K562 (cell line): Measurements from ENCODE around the gene MRPL2. TPM values are rescaled to one million over a fixed set of nuclear protein-coding genes. Genes with fewer than 3 reads are reported as not detected.

Experiments used
- BRF2 ChIP-seq: IDR thresholded peaks from 3 replicates; pipeline ENCODE4 v1.6.1; 2011; ENCODE audit warnings: borderline replicate concordance, mild to moderate bottlenecking; ENCODE audit not compliant: insufficient read length, insufficient read depth
- C11orf30 ChIP-seq: fragments of 450-650 bp; IDR thresholded peaks from 2 replicates; pipeline ENCODE4 v1.6.1; 2016; ENCODE audit warnings: low read depth, mild to moderate bottlenecking
- CC2D1A ChIP-seq: fragments of 450-650 bp; IDR thresholded peaks from 2 replicates; pipeline ENCODE4 v1.6.1; 2017; ENCODE audit warnings: mild to moderate bottlenecking
- DDX20 ChIP-seq: fragments of 450-650 bp; IDR thresholded peaks from 2 replicates; pipeline ENCODE4 v1.6.1; 2016; ENCODE audit warnings: missing genetic modification characterization, low read depth, mild to moderate bottlenecking, missing compliant biosample characterization, moderate library complexity
- FOXK2 ChIP-seq, 2 experiments: fragments of 450-650 bp; IDR thresholded peaks in 1 of 2; conservative IDR thresholded peaks in 1 of 2; 2 replicates each; pipeline ENCODE4 v1.6.1; 2016; ENCODE audit warnings: low read depth in 2 of 2, mild to moderate bottlenecking in 1 of 2
- GTF2B ChIP-seq: IDR thresholded peaks from 2 replicates; pipeline ENCODE4 v1.6.1; 2011; ENCODE audit not compliant: insufficient read length; ENCODE audit errors: extremely low read depth
- HMG20A ChIP-seq: fragments of 450-650 bp; formaldehyde crosslinking; conservative IDR thresholded peaks from 2 replicates; pipeline ENCODE4 v1.4.0; 2020; ENCODE audit warnings: mild to moderate bottlenecking, mixed read lengths
- HNRNPUL1 ChIP-seq: fragments of 200-400 bp; formaldehyde crosslinking; IDR thresholded peaks from 2 replicates; pipeline ENCODE4 v1.6.1; 2017; ENCODE audit warnings: low read length
- MCM3 ChIP-seq: fragments of 450-650 bp; IDR thresholded peaks from 2 replicates; pipeline ENCODE4 v1.6.1; 2016
- PHF8 ChIP-seq: fragments of 200-600 bp; sonication (generic); IDR thresholded peaks from 2 replicates; pipeline ENCODE4 v1.6.1; 2012; ENCODE audit warnings: mixed run types, mild to moderate bottlenecking, inconsistent platforms, low read length, moderate library complexity, borderline replicate concordance
- PPARD ChIP-seq: fragments of 250-450 bp; sonication (Bioruptor Pico); IDR thresholded peaks from 2 replicates; pipeline ENCODE4 v1.8.0; 2022; ENCODE audit warnings: inconsistent platforms, mild to moderate bottlenecking, moderate library complexity
- RREB1 ChIP-seq: fragments of 250-450 bp; sonication (Bioruptor Pico); IDR thresholded peaks from 2 replicates; pipeline ENCODE4 v1.4.0; 2020
- SIRT6 ChIP-seq: IDR thresholded peaks from one replicate; pipeline ENCODE4 v1.6.1; 2012; ENCODE audit warnings: low read depth, mild to moderate bottlenecking, control low read depth, inconsistent platforms, low read length, moderate library complexity
- USF1 ChIP-seq: sonication (generic); formaldehyde crosslinking; IDR thresholded peaks from 2 replicates; pipeline ENCODE4 v1.9.0; 2022; ENCODE audit warnings: mild to moderate bottlenecking, missing genetic modification reagents
- ZNF224 ChIP-seq: sonication (generic); formaldehyde crosslinking; IDR thresholded peaks from 2 replicates; pipeline ENCODE4 v1.8.0; 2022; ENCODE audit warnings: mild to moderate bottlenecking, missing genetic modification reagents
- ZNF282 ChIP-seq: sonication (generic); formaldehyde crosslinking; IDR thresholded peaks from 2 replicates; pipeline ENCODE4 v1.8.1; 2023; ENCODE audit warnings: missing genetic modification reagents
- ZNF395 ChIP-seq: fragments of 200-800 bp; sonication (Bioruptor generic); IDR thresholded peaks from 2 replicates; pipeline ENCODE4 v1.6.1; 2017; ENCODE audit warnings: missing genetic modification characterization, missing compliant biosample characterization
- ZNF444 ChIP-seq: fragments of 250-450 bp; sonication (Bioruptor Pico); IDR thresholded peaks from 2 replicates; pipeline ENCODE4 v1.4.0; 2020; ENCODE audit warnings: mild to moderate bottlenecking, moderate library complexity
- ZSCAN32 ChIP-seq: fragments of 450-650 bp; formaldehyde crosslinking; IDR thresholded peaks from 2 replicates; pipeline ENCODE4 v1.4.0; 2020; ENCODE audit warnings: mild to moderate bottlenecking, moderate library complexity
- polyA plus RNA-seq, 8 experiments: library from polyadenylated mRNA; depleted of rRNA in 4 of 8; stranded (reverse) in 5 of 8; unstranded in 3 of 8; fragments of >200 nt; fragmentation: Nextera tagmentation in 2 of 8; fragmentation: Illumina TruSeq in 1 of 8; extraction: Ambion mirVana in 2 of 8; extraction: Trizol in 1 of 8; gene quantifications; 2 replicates each; pipeline versions ENCODE4 v1.2.1 to v1.2.3, GENCODE V29; 2011 to 2014; ENCODE audit warnings: inconsistent platforms in 1 of 8, missing spikeins in 1 of 8
- total RNA-seq, 7 experiments: library from RNA; depleted of rRNA in 6 of 7; stranded (reverse); fragments of >200 nt in 6 of 7; fragmentation: Illumina TruSeq in 2 of 7; extraction: Trizol in 2 of 7; gene quantifications; 2 replicates each; pipeline versions ENCODE4 v1.2.1 to v1.2.3, GENCODE V29; 2011 to 2021; ENCODE audit warnings: low replicate concordance in 1 of 7

MRPL2 gene
- total and polyA plus RNA-seq, 9 of the 15 experiments (the other 6 are each of a cell fraction or from before 2014, with no cell fraction given), result 63.1 to 262 (median 121) TPM

GRCh38 chr6:43013843-43014433 is 45.3 kb downstream of the MRPL2 start, which contains the start of the genes KLHDC3 and MEA1 (continued):
- TF ChIP-seq RREB1 (CRISPR knock-in tag) (0 out of 2 replicates have a peak, but pooled peaks have one; percentile 54), MCM3 (no peak), CC2D1A (no peak), ZNF224 (CRISPR knock-in tag) (no peak), ZNF395 (no peak), PHF8 (peak; percentile 58; the same call in 1 of the 2 replicates), USF1 (peak; percentile 95), DDX20 (no peak), ZSCAN32 (CRISPR knock-in tag) (no peak), BRF2 (no peak), FOXK2 (conservative IDR thresholded peaks at IDR 0.05 in 1 of 2, IDR thresholded peaks at IDR 0.05 in 1 of 2; ENCODE audit: low read depth in 2 of 2) (peak; percentile 98 to 100), HNRNPUL1 (no peak), SIRT6 (no peak), HMG20A (no peak), PPARD (CRISPR knock-in tag) (no peak), C11orf30 (peak; percentile 74), GTF2B (no peak), ZNF444 (CRISPR knock-in tag) (no peak), ZNF282 (CRISPR knock-in tag) (no peak)
